HUDEP-2 (cell line): Measurements from ENCODE around the gene CRIM1.

Experiments
- DNase-seq, 76 experiments: peaks; one replicate each; lab custom pipeline; 2025; ENCODE audit not compliant: unreplicated experiment in 76 of 76; lab: John Stamatoyannopoulos, UW

The CRIM1 gene

GRCh38 chr2:36416370-36417165 lies 61.0 kb downstream of the CRIM1 start:
- DNase-seq = no peak

GRCh38 chr2:36420569-36421181 lies 65.1 kb downstream of the CRIM1 start:
- no peak for DNase-seq

DNA sequence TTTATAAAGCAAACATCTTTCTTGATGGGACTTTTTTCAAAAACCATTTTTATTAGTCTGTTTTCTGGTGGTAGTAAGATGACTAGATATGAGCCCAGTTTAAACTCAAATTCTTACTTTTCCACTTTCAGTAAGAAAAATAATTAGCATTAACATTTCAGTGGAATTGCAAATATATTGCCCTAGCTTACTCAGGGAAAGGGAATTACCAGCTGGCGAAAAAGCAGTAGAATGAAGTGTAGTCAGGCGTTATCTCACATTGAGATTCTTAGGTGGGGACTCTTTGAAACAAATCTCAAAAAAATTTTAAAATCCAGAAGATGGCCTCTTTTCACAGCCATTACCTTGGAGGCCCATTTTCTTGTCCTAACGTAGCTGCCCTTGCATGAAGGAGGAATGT lies 65.8 kb downstream of the CRIM1 start:
- no peak for DNase-seq

DNA sequence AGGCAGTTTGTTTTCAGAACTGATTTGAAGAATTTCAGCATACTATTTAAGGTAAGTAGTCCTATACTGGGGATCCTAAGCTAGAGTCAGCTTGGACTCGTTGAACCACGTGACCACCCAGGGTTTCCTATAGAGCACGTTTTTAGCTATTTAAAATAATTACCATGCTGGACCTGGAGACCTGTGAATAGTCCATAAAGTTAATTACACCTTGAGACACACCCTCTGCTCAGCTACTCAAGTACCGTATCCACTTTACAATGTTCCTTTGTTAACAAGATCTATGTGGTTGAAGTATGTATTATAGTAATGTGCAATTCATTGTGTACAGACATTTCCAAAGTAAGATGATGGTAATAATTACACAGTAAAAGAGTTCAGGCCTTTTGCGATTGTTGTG lies 67.6 kb downstream of the CRIM1 start:
- DNase-seq = no peak

DNA sequence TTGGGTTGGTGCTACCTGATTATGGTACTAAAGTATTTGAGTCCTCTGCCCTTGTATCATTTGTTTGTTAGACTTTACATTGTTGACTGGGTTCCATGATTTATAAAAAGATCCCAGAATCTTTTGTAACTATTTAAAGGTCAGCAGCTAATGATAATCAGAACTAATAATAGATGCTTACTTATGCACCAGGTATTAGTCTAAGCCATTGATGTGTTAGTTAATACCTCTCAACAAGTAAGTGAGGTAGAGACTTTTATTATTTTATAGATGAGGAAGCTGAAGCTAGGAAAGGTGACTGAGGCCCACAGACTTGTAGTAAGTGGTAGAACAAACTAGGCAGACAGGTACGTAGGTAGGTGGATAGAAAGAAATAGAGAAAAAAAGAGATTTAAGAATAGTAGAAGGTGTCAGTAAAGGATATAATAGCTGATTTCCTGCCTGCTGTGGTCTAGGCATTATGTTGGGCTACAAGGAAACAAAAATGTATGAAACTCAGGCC lies 68.1 kb downstream of the CRIM1 start:
- DNase-seq = no peak

DNA sequence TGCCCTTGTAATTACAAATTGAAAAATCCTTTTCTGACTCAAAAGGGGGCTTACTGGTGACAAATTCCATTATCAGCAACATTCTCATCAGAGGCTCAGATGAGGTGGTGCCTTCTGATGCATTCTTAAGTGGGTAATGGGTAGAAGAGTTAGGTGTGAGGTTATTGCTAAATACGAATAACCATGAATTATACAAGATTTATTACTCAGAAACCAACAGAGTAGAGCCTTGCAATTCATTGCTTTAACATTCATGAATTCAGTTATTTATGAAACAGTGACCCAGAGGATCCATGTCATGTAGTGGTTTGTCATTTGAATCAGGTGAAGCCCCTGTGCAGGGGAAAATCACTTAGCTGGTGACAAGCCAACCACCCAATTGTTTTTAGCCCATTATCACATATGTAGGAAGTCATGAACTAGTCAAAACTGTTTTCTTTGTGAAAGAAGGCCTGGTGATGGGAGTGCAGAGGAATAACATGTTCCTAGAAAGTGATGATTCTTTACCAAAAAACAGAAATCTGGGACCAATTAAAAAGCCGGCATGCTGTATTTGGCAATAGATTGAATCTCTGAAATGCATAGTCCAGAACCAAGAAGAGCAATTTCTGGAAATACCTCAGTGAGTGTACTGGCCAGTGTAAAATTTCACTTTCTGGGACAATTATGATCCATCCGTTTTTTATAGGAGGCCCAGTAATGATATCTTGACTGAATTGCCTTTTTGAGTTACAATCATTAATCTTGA lies 70.2 kb downstream of the CRIM1 start:
- DNase-seq = no peak

- DNase-seq = peak in 1 of 76 experiments; percentile 6
Measured at GRCh38 chr2:36427790-36428243, 72.2 kb downstream of the CRIM1 start.

GRCh38 chr2:36430549-36430948 lies 75.0 kb downstream of the CRIM1 start:
- no peak for DNase-seq

- DNase-seq = no peak
Measured at GRCh38 chr2:36432479-36432878, 76.9 kb downstream of the CRIM1 start.

- DNase-seq = peak in 49 of 76 experiments; percentile 4 to 61 (median 30)
Measured at GRCh38 chr2:36433311-36434217, 78.0 kb downstream of the CRIM1 start.

DNA sequence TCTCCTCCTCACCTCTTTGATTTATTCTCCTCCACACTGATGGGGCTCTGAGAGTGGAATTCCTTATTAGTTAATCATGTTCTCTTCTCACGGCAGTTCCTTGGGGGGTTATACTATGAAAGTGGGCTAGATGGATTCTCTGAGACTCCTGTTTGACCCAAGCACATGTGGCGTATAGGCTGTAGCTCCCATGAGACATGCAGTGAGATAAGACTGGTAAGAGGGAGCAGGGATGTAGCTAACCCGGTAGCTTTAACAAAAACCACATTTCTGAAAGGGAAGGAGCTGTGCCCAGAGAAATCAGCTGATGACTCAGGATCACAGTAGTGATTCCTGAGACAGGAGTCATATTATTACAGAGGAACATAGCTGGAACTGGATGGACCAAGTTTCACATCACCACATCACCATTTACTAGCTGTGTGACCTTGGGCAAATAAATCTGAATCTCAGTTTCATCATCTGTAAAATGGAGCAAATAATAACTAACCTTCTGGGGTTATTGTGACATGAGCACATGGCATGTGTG lies 82.9 kb downstream of the CRIM1 start:
- DNase-seq = no peak

GRCh38 chr2:36439084-36439483 lies 83.5 kb downstream of the CRIM1 start:
- DNase-seq = no peak

GRCh38 chr2:36441065-36441625 lies 85.6 kb downstream of the CRIM1 start:
- DNase-seq = no peak

DNA sequence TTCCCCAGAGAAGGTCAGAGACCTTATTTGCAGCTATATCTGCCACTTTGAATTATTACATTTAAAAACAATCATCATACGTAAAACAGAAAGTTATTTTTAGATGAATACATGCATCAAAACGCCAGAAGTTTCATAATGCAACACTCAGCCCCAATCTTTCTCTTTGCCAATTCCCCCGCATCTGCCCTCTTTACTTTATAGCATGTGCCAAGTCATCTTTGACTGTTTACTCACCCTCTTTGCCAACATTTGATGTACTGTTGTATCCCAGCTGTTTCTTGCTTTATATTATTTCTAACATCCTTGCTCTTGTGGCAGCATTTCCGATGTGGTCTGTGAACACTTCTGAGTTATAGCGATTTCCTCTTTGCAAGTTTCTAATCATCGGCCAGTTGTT lies 86.2 kb downstream of the CRIM1 start:
- DNase-seq = no peak

- no peak for DNase-seq
Measured at GRCh38 chr2:36444216-36444936, 88.8 kb downstream of the CRIM1 start.

DNA sequence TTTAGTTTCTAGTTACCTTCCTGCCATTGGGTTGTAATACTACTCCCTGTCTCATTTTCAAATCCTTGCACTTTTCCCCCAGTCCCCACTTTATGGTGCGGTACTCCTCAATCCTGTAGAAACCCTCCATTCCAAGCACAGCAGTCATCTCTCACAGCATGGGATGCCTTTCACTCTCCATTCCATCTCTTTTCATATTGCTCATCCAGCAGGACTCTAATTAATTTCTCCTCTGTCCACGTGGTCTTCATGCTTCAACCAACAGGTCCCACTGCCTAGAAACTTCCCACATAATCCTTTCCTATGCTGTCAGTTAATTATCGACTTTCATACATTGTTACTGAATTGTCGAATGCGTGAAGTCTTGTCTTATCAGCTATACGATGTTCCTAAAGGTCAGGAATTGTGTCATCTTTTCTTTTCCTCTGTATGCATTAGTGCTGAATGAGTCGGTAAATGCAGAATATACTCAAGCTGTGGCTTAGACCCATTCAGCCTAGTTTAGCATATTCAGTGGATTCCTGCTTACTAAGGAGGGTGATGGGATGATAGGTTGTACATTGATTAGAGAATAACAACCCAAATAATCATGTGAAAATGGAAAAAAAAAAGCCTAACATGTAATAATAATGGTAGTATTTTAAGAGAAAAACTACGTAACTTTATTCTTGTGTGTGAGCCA lies 89.7 kb downstream of the CRIM1 start:
- DNase-seq = no peak

DNA sequence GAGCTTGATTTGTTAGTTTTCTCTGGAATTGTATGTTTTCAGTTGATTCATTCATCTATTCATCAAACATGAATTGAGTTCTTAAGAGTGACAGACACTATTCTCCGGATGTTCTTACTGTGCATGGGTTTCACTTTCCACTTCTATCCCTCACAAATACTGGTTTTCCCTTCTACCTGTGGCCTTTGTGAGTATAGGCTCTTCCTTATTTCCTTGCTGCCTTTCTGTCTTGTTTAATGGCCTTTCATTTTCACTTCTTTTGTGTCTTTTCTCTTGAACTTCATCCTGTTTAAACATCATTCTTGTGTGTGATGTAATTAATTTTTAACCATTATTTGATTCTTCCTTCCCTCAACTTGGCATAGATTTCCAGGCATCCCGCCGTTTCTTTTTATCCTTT lies 90.7 kb downstream of the CRIM1 start:
- DNase-seq = no peak

DNA sequence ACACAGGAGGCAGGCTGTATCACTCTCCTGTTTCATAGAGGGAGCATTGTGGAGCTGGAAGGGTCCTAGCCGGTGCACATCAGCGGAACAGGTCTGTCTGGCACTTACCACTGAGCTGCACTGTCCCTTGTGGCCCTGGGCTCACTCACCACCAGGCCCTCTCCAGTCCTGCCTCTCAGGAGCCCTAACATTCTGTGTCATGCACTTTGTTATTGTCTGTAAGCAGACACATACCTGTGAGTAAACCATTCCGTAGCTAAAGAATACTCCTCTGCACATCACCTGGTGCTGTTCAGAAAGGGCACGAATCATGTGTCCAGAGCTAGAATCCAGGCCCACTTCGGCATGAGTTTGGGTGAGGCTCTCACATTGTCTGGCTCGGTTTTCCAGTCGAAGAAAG lies 93.6 kb downstream of the CRIM1 start:
- no peak for DNase-seq
